Measurements from ENCODE around the gene CTSZ.

GRCh38 chr20:59032023-59032712 lies 25.1 kb upstream of the CTSZ start, which contains the start of gene ATP5F1E:
- no peak for TF ChIP-seq CTCF (IDR thresholded peaks at IDR 0.05)
- TF ChIP-seq, protein P1, sequence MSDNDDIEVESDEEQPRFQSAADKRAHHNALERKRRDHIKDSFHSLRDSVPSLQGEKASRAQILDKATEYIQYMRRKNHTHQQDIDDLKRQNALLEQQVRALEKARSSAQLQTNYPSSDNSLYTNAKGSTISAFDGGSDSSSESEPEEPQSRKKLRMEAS (CRISPR knock-in tag; IDR thresholded peaks at IDR 0.05): peak; percentile 94
- TF ChIP-seq CBFB (CRISPR knock-in tag; IDR thresholded peaks at IDR 0.05; ENCODE audit: low read depth): no peak
- TF ChIP-seq, protein P2, sequence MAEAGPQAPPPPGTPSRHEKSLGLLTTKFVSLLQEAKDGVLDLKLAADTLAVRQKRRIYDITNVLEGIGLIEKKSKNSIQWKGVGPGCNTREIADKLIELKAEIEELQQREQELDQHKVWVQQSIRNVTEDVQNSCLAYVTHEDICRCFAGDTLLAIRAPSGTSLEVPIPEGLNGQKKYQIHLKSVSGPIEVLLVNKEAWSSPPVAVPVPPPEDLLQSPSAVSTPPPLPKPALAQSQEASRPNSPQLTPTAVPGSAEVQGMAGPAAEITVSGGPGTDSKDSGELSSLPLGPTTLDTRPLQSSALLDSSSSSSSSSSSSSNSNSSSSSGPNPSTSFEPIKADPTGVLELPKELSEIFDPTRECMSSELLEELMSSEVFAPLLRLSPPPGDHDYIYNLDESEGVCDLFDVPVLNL (CRISPR knock-in tag; IDR thresholded peaks at IDR 0.05; ENCODE audit: borderline replicate concordance, low read depth): no peak
- no peak for TF ChIP-seq NR3C1 (CRISPR knock-in tag; conservative IDR thresholded peaks at IDR 0.05; ENCODE audit: low read depth)
- peak; percentile 66; the same call in 1 of the 2 replicates for TF ChIP-seq TCF7 (CRISPR knock-in tag; IDR thresholded peaks at IDR 0.05; ENCODE audit: low read depth)
- TF ChIP-seq ATF2 (CRISPR knock-in tag; IDR thresholded peaks at IDR 0.05; ENCODE audit: borderline replicate concordance, low read depth): no peak
- TF ChIP-seq USF2 (CRISPR knock-in tag; IDR thresholded peaks at IDR 0.05): no peak
- TF ChIP-seq HMGA2 (CRISPR knock-in tag; IDR thresholded peaks at IDR 0.05): no peak
